Activated naive CD4-positive, alpha-beta T cell treated with anti-CD3 and anti-CD28 coated beads, Interleukin-2, amount 50 U/mL, for 72 hours (primary cell): ENCODE data around the gene ROR2. TPM values are rescaled to one million over a fixed set of nuclear protein-coding genes. Genes with fewer than 3 reads are reported as not detected.

Experiments used
- ATAC-seq, 2 donors: fragments of 150-1000 bp; cut with Tn5 transposase; 2 replicates each; pipeline ENCODE4 v1.10.0; 2021; ENCODE audit warnings: mild to moderate bottlenecking in 2 of 2, moderate library complexity in 2 of 2
- DNase-seq, 2 donors: peaks; one replicate each; pipeline ENCODE4 v3.0.0; 2021 to 2022; ENCODE audit warnings: low spot score in 2 of 2
- H3K27ac Mint-ChIP-seq, 2 donors: one replicate each; pipeline ENCODE4 v1.8.0; 2022; ENCODE audit warnings: mild to moderate bottlenecking in 2 of 2, mixed read lengths in 2 of 2
- H3K36me3 Mint-ChIP-seq, 2 donors: one replicate each; pipeline ENCODE4 v1.8.0; 2022; ENCODE audit warnings: mixed read lengths in 2 of 2
- H3K9me3 Mint-ChIP-seq, 2 donors: one replicate each; pipeline ENCODE4 v1.8.0; 2022; ENCODE audit warnings: mixed read lengths in 2 of 2
- total RNA-seq, 2 donors: library from RNA; stranded (reverse); gene quantifications; one replicate each; pipeline ENCODE4 v1.2.3, GENCODE V29; 2022

The ROR2 gene
- total RNA-seq, 2 donors from 2014 or later = not detected

GRCh38 chr9:91589101-91589553 lies 360.9 kb downstream of the ROR2 start:
- no peaks in the 10 kb centered on the region for H3K9me3 Mint-ChIP-seq
- DNase-seq (no peak), ATAC-seq (no peak)
- no peak overlapping the region for H3K27ac Mint-ChIP-seq
- no peaks in the 10 kb centered on the region for H3K36me3 Mint-ChIP-seq

- ATAC-seq (no peak), DNase-seq (no peak)
- Mint-ChIP-seq H3K27ac (no peak overlapping the region), H3K36me3 (no peaks in the 10 kb centered on the region), H3K9me3 (peaks cover 0 to 4% of the 10 kb centered on the region in 2 donors)
Measured at GRCh38 chr9:91586282-91586681, 363.7 kb downstream of the ROR2 start.

GRCh38 chr9:91583966-91584365 lies 366.1 kb downstream of the ROR2 start:
- no peak overlapping the region for H3K27ac Mint-ChIP-seq
- no peaks in the 10 kb centered on the region for H3K36me3 Mint-ChIP-seq
- H3K9me3 Mint-ChIP-seq = peaks cover 0 to 4% of the 10 kb centered on the region in 2 donors
- ATAC-seq = no peak
- DNase-seq = no peak

- ATAC-seq (no peak), DNase-seq (no peak)
- Mint-ChIP-seq H3K27ac (no peak overlapping the region), H3K9me3 (peaks cover 0 to 4% of the 10 kb centered on the region in 2 donors), H3K36me3 (no peaks in the 10 kb centered on the region)
Measured at GRCh38 chr9:91583161-91583875, 366.7 kb downstream of the ROR2 start.

GRCh38 chr9:91582181-91582580 lies 367.8 kb downstream of the ROR2 start:
- no peaks in the 10 kb centered on the region for H3K36me3 Mint-ChIP-seq
- peaks cover 0 to 4% of the 10 kb centered on the region in 2 donors for H3K9me3 Mint-ChIP-seq
- no peak overlapping the region for H3K27ac Mint-ChIP-seq
- no peak for DNase-seq
- ATAC-seq = no peak

- ATAC-seq = no peak
- no peak overlapping the region for H3K27ac Mint-ChIP-seq
- no peak for DNase-seq
- H3K9me3 Mint-ChIP-seq = peaks cover 0 to 4% of the 10 kb centered on the region in 2 donors
- H3K36me3 Mint-ChIP-seq = no peaks in the 10 kb centered on the region
Measured at GRCh38 chr9:91580136-91580535, 369.9 kb downstream of the ROR2 start.

GRCh38 chr9:91578911-91579310 lies 371.1 kb downstream of the ROR2 start:
- no peak for ATAC-seq
- Mint-ChIP-seq H3K36me3 (no peaks in the 10 kb centered on the region), H3K9me3 (peaks cover 0 to 4% of the 10 kb centered on the region in 2 donors), H3K27ac (no peak overlapping the region)
- DNase-seq = no peak

GRCh38 chr9:91577633-91578061 lies 372.4 kb downstream of the ROR2 start:
- Mint-ChIP-seq H3K36me3 (no peaks in the 10 kb centered on the region), H3K27ac (no peak overlapping the region), H3K9me3 (no peaks in the 10 kb centered on the region)
- ATAC-seq (no peak), DNase-seq (no peak)

- DNase-seq (no peak), ATAC-seq (no peak)
- H3K27ac Mint-ChIP-seq = no peak overlapping the region
- no peaks in the 10 kb centered on the region for H3K36me3 Mint-ChIP-seq
- no peaks in the 10 kb centered on the region for H3K9me3 Mint-ChIP-seq
Measured at GRCh38 chr9:91572811-91573210, 377.2 kb downstream of the ROR2 start.

- DNase-seq (no peak), ATAC-seq (no peak)
- Mint-ChIP-seq H3K9me3 (no peaks in the 10 kb centered on the region), H3K27ac (no peak overlapping the region), H3K36me3 (no peaks in the 10 kb centered on the region)
Measured at GRCh38 chr9:91572044-91572443, 378.0 kb downstream of the ROR2 start.

- Mint-ChIP-seq H3K27ac (no peak overlapping the region), H3K9me3 (no peaks in the 10 kb centered on the region)
Measured at GRCh38 chr9:91571036-91571435, 379.0 kb downstream of the ROR2 start.

GRCh38 chr9:91567642-91568274 lies 382.3 kb downstream of the ROR2 start:
- H3K9me3 Mint-ChIP-seq = no peaks in the 10 kb centered on the region
- no peak for ATAC-seq
- H3K27ac Mint-ChIP-seq = no peak overlapping the region

More at GRCh38 chr9:91571036-91571435, 379.0 kb downstream of the ROR2 start:
- no peak for DNase-seq
- ATAC-seq = no peak
- no peaks in the 10 kb centered on the region for H3K36me3 Mint-ChIP-seq

GRCh38 chr9:91564081-91564670 lies 385.9 kb downstream of the ROR2 start:
- Mint-ChIP-seq H3K9me3 (no peaks in the 10 kb centered on the region), H3K27ac (no peak overlapping the region), H3K36me3 (no peaks in the 10 kb centered on the region)
- no peak for ATAC-seq
- no peak for DNase-seq

More at GRCh38 chr9:91567642-91568274, 382.3 kb downstream of the ROR2 start:
- H3K36me3 Mint-ChIP-seq = no peaks in the 10 kb centered on the region
- DNase-seq = no peak

GRCh38 chr9:91562416-91562815 lies 387.6 kb downstream of the ROR2 start:
- no peaks in the 10 kb centered on the region for H3K9me3 Mint-ChIP-seq
- H3K27ac Mint-ChIP-seq = no peak overlapping the region
- no peak for DNase-seq
- H3K36me3 Mint-ChIP-seq = no peaks in the 10 kb centered on the region
- no peak for ATAC-seq

GRCh38 chr9:91560301-91560700 lies 389.7 kb downstream of the ROR2 start:
- no peaks in the 10 kb centered on the region for H3K9me3 Mint-ChIP-seq
- no peak for ATAC-seq
- no peaks in the 10 kb centered on the region for H3K36me3 Mint-ChIP-seq
- no peak for DNase-seq
- no peak overlapping the region for H3K27ac Mint-ChIP-seq

- ATAC-seq = no peak
- H3K36me3 Mint-ChIP-seq = no peaks in the 10 kb centered on the region
Measured at GRCh38 chr9:91558879-91559278, 391.1 kb downstream of the ROR2 start.

GRCh38 chr9:91558395-91558794 lies 391.6 kb downstream of the ROR2 start:
- no peak for ATAC-seq
- no peaks in the 10 kb centered on the region for H3K9me3 Mint-ChIP-seq
- no peak overlapping the region for H3K27ac Mint-ChIP-seq
- DNase-seq = no peak
- no peaks in the 10 kb centered on the region for H3K36me3 Mint-ChIP-seq

More at GRCh38 chr9:91558879-91559278, 391.1 kb downstream of the ROR2 start:
- Mint-ChIP-seq H3K27ac (no peak overlapping the region), H3K9me3 (no peaks in the 10 kb centered on the region)
- no peak for DNase-seq
